GM12878 (cell line): Measurements from ENCODE around the gene MBNL1. TPM values are rescaled to one million over a fixed set of nuclear protein-coding genes. Genes with fewer than 3 reads are reported as not detected.
A peak's percentile ranks its signal among the peaks of the same experiment; 100 is the strongest.

Source experiments
- BCL11A ChIP-seq: IDR thresholded peaks from 2 replicates; pipeline ENCODE4 v1.6.1; 2011; ENCODE audit warnings: low read depth, low read length
- CEBPB ChIP-seq, 2 experiments: fragments of 150-350 bp in 1 of 2; IDR thresholded peaks; 2 replicates each; pipeline ENCODE4 v1.6.1; 2012 to 2014; ENCODE audit warnings: low read depth in 2 of 2, low read length in 2 of 2, borderline replicate concordance in 1 of 2, inconsistent platforms in 1 of 2
- CREM ChIP-seq: IDR thresholded peaks from 2 replicates; pipeline ENCODE4 v1.6.1; 2014; ENCODE audit warnings: antibody characterized with exemption, low read depth
- EGR1 ChIP-seq, 2 experiments: IDR thresholded peaks; 1 replicate in 1 of 2; 2 replicates in 1 of 2; pipeline ENCODE4 v1.6.1; 2011 to 2012; ENCODE audit warnings: low read depth in 2 of 2, low read length in 2 of 2, borderline replicate concordance in 1 of 2, mild to moderate bottlenecking in 1 of 2, moderate library complexity in 1 of 2
- FOXM1 ChIP-seq: IDR thresholded peaks from 2 replicates; pipeline ENCODE4 v1.6.1; 2012; ENCODE audit warnings: low read depth, mild to moderate bottlenecking, inconsistent platforms, low read length, moderate library complexity
- IKZF1 ChIP-seq: fragments of 450-650 bp; conservative IDR thresholded peaks from 2 replicates; pipeline ENCODE4 v1.6.1; 2017; ENCODE audit warnings: antibody characterized with exemption, mild to moderate bottlenecking
- IKZF2 ChIP-seq, 2 experiments: fragments of 450-650 bp; IDR thresholded peaks; 2 replicates each; pipeline ENCODE4 v1.6.1; 2017; ENCODE audit warnings: mild to moderate bottlenecking in 2 of 2, moderate library complexity in 2 of 2
- MTA2 ChIP-seq: fragments of 450-650 bp; IDR thresholded peaks from 2 replicates; pipeline ENCODE4 v1.6.1; 2016; ENCODE audit warnings: low read depth, mild to moderate bottlenecking, moderate library complexity
- MTA3 ChIP-seq: IDR thresholded peaks from 2 replicates; pipeline ENCODE4 v1.6.1; 2012; ENCODE audit warnings: low read length, inconsistent platforms, borderline replicate concordance
- NR2C2 ChIP-seq: IDR thresholded peaks from 2 replicates; pipeline ENCODE4 v1.6.1; 2011; ENCODE audit warnings: borderline replicate concordance, low read depth; ENCODE audit not compliant: control insufficient read depth, insufficient read length
- NR2F1 ChIP-seq: fragments of 450-650 bp; conservative IDR thresholded peaks from 2 replicates; pipeline ENCODE4 v1.6.1; 2017; ENCODE audit warnings: mild to moderate bottlenecking
- PAX8 ChIP-seq: fragments of 450-650 bp; IDR thresholded peaks from 2 replicates; pipeline ENCODE4 v1.6.1; 2017; ENCODE audit warnings: mild to moderate bottlenecking, moderate library complexity
- PML ChIP-seq: IDR thresholded peaks from 2 replicates; pipeline ENCODE4 v1.6.1; 2012; ENCODE audit warnings: low read length, inconsistent platforms
- SREBF1 ChIP-seq: IDR thresholded peaks from 2 replicates; pipeline ENCODE4 v1.6.1; 2012; ENCODE audit warnings: mild to moderate bottlenecking, low read length
- TCF7 ChIP-seq: IDR thresholded peaks from 2 replicates; pipeline ENCODE4 v1.6.1; 2014; ENCODE audit warnings: antibody characterized with exemption, borderline replicate concordance
- ZNF217 ChIP-seq: fragments of 450-650 bp; IDR thresholded peaks from 2 replicates; pipeline ENCODE4 v1.6.1; 2017; ENCODE audit warnings: antibody characterized with exemption, mild to moderate bottlenecking
- polyA plus RNA-seq, 11 experiments: library from polyadenylated mRNA; depleted of rRNA in 4 of 11; unstranded in 6 of 11; stranded (reverse) in 5 of 11; fragments of >200 nt; fragmentation: Nextera tagmentation in 4 of 11; fragmentation: Illumina TruSeq in 1 of 11; extraction: Ambion mirVana in 4 of 11; extraction: Trizol in 1 of 11; gene quantifications; 1 replicate in 1 of 11; 2 replicates in 10 of 11; pipeline versions ENCODE4 v1.2.1 to v1.2.3, GENCODE V29; 2011 to 2016; ENCODE audit warnings: inconsistent platforms in 2 of 11, missing spikeins in 2 of 11, low read depth in 1 of 11
- total RNA-seq, 4 experiments: library from RNA; depleted of rRNA in 3 of 4; stranded (reverse); fragments of >200 nt in 3 of 4; fragmentation: Illumina TruSeq in 1 of 4; extraction: Trizol in 1 of 4; gene quantifications; 2 replicates each; pipeline versions ENCODE4 v1.2.1 to v1.2.3, GENCODE V29; 2013 to 2021
- TF ChIP-seq, protein P1 (sequence below): fragments of 450-650 bp; formaldehyde crosslinking; IDR thresholded peaks from 2 replicates; pipeline ENCODE4 v1.5.0; 2022; ENCODE audit warnings: mild to moderate bottlenecking, missing genetic modification characterization

Gene MBNL1
- total and polyA plus RNA-seq, 10 of the 15 experiments (the other 5 are each of a cell fraction or from before 2014, with no cell fraction given) = 59.6 to 337 (median 143) TPM

DNA sequence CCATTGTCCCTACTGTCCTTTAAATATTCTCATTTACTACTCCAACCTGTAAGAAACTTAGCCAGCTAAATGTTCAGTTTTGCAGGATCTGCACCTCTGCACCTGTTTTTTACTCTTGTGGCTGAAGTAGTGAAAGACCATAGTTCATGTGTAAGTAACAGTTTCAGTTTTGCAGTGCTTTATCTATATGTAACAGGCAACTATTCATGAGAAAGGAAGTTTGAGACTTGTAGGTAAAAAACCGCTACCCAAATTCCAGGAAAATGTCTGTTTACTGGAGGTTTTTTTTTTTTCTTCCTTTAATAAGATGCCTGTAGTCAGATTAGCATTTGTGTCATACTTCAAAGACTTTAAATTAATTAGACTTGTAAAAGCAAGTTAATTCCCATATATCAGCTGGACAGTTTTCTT is 25.4 kb upstream of the MBNL1 start (continued):
- TF ChIP-seq SREBF1 (no peak), MTA3 (peak; percentile 64; the same call in 1 of the 2 replicates), PAX8 (no peak), NR2C2 (no peak), TCF7 (0 out of 2 replicates have a peak, but pooled peaks have one; percentile 4), NR2F1 (0 out of 2 replicates have a peak, but pooled peaks have one; percentile 23), EGR1 (IDR thresholded peaks at IDR 0.05; ENCODE audit: borderline replicate concordance in 1 of 2, low read depth in 2 of 2, low read length in 2 of 2) (no peak), MTA2 (no peak), BCL11A (no peak), CEBPB (IDR thresholded peaks at IDR 0.05; ENCODE audit: borderline replicate concordance in 1 of 2, low read depth in 2 of 2, low read length in 2 of 2) (0 out of 4 replicates have a peak, but pooled peaks of 1 of the 2 experiments have one; percentile 34), CREM (no peak), IKZF2 (IDR thresholded peaks at IDR 0.05) (peak; percentile 55 to 60; a peak in 3 of 4 replicates), PML (0 out of 2 replicates have a peak, but pooled peaks have one; percentile 42), FOXM1 (peak; percentile 44; the same call in 1 of the 2 replicates), ZNF217 (peak; percentile 13; the same call in 1 of the 2 replicates), IKZF1 (peak; percentile 62)
- TF ChIP-seq, protein P1, sequence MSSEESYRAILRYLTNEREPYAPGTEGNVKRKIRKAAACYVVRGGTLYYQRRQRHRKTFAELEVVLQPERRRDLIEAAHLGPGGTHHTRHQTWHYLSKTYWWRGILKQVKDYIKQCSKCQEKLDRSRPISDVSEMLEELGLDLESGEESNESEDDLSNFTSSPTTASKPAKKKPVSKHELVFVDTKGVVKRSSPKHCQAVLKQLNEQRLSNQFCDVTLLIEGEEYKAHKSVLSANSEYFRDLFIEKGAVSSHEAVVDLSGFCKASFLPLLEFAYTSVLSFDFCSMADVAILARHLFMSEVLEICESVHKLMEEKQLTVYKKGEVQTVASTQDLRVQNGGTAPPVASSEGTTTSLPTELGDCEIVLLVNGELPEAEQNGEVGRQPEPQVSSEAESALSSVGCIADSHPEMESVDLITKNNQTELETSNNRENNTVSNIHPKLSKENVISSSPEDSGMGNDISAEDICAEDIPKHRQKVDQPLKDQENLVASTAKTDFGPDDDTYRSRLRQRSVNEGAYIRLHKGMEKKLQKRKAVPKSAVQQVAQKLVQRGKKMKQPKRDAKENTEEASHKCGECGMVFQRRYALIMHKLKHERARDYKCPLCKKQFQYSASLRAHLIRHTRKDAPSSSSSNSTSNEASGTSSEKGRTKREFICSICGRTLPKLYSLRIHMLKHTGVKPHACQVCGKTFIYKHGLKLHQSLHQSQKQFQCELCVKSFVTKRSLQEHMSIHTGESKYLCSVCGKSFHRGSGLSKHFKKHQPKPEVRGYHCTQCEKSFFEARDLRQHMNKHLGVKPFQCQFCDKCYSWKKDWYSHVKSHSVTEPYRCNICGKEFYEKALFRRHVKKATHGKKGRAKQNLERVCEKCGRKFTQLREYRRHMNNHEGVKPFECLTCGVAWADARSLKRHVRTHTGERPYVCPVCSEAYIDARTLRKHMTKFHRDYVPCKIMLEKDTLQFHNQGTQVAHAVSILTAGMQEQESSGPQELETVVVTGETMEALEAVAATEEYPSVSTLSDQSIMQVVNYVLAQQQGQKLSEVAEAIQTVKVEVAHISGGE = no peak
